HCT116 (cell line): ENCODE measurements around the gene FPR1. TPM values are rescaled to one million over a fixed set of nuclear protein-coding genes. Genes with fewer than 3 reads are reported as not detected.

Source experiments
- ATAC-seq: fragments of 200-7000 bp; cut with Tn5 transposase; 2 replicates; pipeline ENCODE4 v1.9.1; 2020; ENCODE audit warnings: mild to moderate bottlenecking, moderate library complexity
- BruUV-seq: library from RNA; stranded (reverse); fragments of 400-500 nt; replicated peaks from 2 replicates; lab custom pipeline; 2021; lab: Mats Ljungman, UMichigan
- CTCF ChIA-PET: fragments of 300-600 bp; sonication (Branson Sonifier 250); formaldehyde crosslinking; loops from one replicate; lab custom pipeline; 2021; ENCODE audit warnings: antibody characterized with exemption; lab: Charles Lee
- POLR2A ChIA-PET: fragments of 300-600, 350-600 bp; sonication (Branson Sonifier 250); formaldehyde crosslinking; loops from one replicate; lab custom pipeline; 2021; ENCODE audit warnings: antibody characterized with exemption; lab: Charles Lee
- RAD21 ChIA-PET, 2 experiments: fragments of 300-600 bp; sonication (Branson Sonifier 250); formaldehyde crosslinking; loops; one replicate each; lab custom pipeline; 2023; ENCODE audit warnings: low total read pairs in 2 of 2; ENCODE audit not compliant: uncharacterized antibody in 2 of 2, unreplicated experiment in 2 of 2, low non-redundant PET in 1 of 2; lab: Charles Lee
- DNase-seq: peaks from one replicate; pipeline ENCODE4 v3.0.0-alpha.2; 2010; ENCODE audit warnings: low read depth, low spot score
- H2AFZ ChIP-seq: fragments of 200-600 bp; shearing (Covaris generic), sonication (generic); 2 replicates; pipeline ENCODE4 v1.6.1; 2017; ENCODE audit warnings: low read depth, mixed run types, mixed read lengths, antibody characterized with exemption, low read length; ENCODE audit not compliant: poor library complexity, severe bottlenecking
- H3K27ac ChIP-seq: 2 replicates; pipeline ENCODE4 v1.5.1; 2012; ENCODE audit warnings: low read depth, low read length
- H3K27me3 ChIP-seq: fragments of 200-600 bp; sonication (generic); 2 replicates; pipeline ENCODE4 v1.6.1; 2016; ENCODE audit warnings: mixed run types, low read length, mixed read lengths; ENCODE audit not compliant: insufficient read depth
- H3K36me3 ChIP-seq, 2 experiments: fragments of 200-500 bp in 1 of 2; fragments of 200-600 bp in 1 of 2; sonication (Bioruptor generic) in 1 of 2; sonication (generic) in 1 of 2; 2 replicates each; pipeline versions ENCODE4 v1.5.1 to v1.6.1; 2014 to 2016; ENCODE audit warnings: low read length in 2 of 2, inconsistent platforms in 1 of 2, mixed read lengths in 1 of 2, mixed run types in 1 of 2; ENCODE audit not compliant: insufficient read depth in 2 of 2, control insufficient read depth in 1 of 2
- H3K4me1 ChIP-seq, 2 experiments: fragments of 200-600 bp in 1 of 2; sonication (generic) in 1 of 2; 2 replicates each; pipeline versions ENCODE4 v1.5.1 to v1.6.1; 2012 to 2017; ENCODE audit warnings: low read length in 2 of 2, inconsistent platforms in 1 of 2, mild to moderate bottlenecking in 1 of 2, mixed read lengths in 1 of 2, mixed run types in 1 of 2, moderate library complexity in 1 of 2; ENCODE audit not compliant: insufficient read depth in 2 of 2, control insufficient read depth in 1 of 2
- H3K4me2 ChIP-seq: fragments of 200-600 bp; sonication (generic); 2 replicates; pipeline ENCODE4 v1.6.1; 2017; ENCODE audit warnings: mixed run types, low read length, mixed read lengths
- H3K4me3 ChIP-seq, 2 experiments: fragments of 200-600 bp in 1 of 2; sonication (generic) in 1 of 2; replicated peaks in 1 of 2; 2 replicates each; pipeline ENCODE4 v1.5.1; 2011 to 2016; ENCODE audit warnings: low read length in 2 of 2, control low read depth in 1 of 2, low read depth in 1 of 2, mild to moderate bottlenecking in 1 of 2, mixed read lengths in 1 of 2, mixed run types in 1 of 2
- H3K79me2 ChIP-seq: fragments of 200-600 bp; sonication (generic); 2 replicates; pipeline ENCODE4 v1.6.1; 2017; ENCODE audit warnings: mild to moderate bottlenecking, mixed run types, low read length, moderate library complexity, mixed read lengths; ENCODE audit not compliant: insufficient read depth
- H3K9ac ChIP-seq: fragments of 200-600 bp; sonication (generic); 2 replicates; pipeline ENCODE4 v1.6.1; 2016; ENCODE audit warnings: low read length, mixed read lengths
- H3K9me2 ChIP-seq: fragments of 200-600 bp; sonication (generic), shearing (Covaris generic); 2 replicates; pipeline ENCODE4 v1.6.1; 2017; ENCODE audit warnings: mixed run types, mild to moderate bottlenecking, moderate library complexity; ENCODE audit not compliant: insufficient read depth
- H3K9me3 ChIP-seq, 2 experiments: fragments of 200-500 bp in 1 of 2; fragments of 200-600 bp in 1 of 2; sonication (Bioruptor generic) in 1 of 2; sonication (generic) in 1 of 2; 2 replicates each; pipeline ENCODE4 v1.6.1; 2014 to 2017; ENCODE audit warnings: low read length in 2 of 2, mixed read lengths in 2 of 2, inconsistent platforms in 1 of 2, low read depth in 1 of 2, mild to moderate bottlenecking in 1 of 2, mixed run types in 1 of 2, moderate library complexity in 1 of 2; ENCODE audit not compliant: control insufficient read depth in 1 of 2, insufficient read depth in 1 of 2
- H4K20me1 ChIP-seq: fragments of 200-600 bp; sonication (generic), shearing (Covaris generic); 2 replicates; pipeline ENCODE4 v1.6.1; 2017; ENCODE audit warnings: mixed run types, mild to moderate bottlenecking, moderate library complexity; ENCODE audit not compliant: insufficient read depth
- CBX3 ChIP-seq: IDR thresholded peaks from 2 replicates; pipeline ENCODE4 v1.6.1; 2012; ENCODE audit warnings: low read depth
- EZH2phosphoT487 ChIP-seq: fragments of 200-600 bp; IDR thresholded peaks from 2 replicates; pipeline ENCODE4 v1.6.1; 2018; ENCODE audit warnings: antibody characterized with exemption, borderline replicate concordance
- FOSL1 ChIP-seq: IDR thresholded peaks from 2 replicates; pipeline ENCODE4 v1.6.1; 2012; ENCODE audit warnings: low read depth
- JUND ChIP-seq: IDR thresholded peaks from 2 replicates; pipeline ENCODE4 v1.6.1; 2012
- POLR2AphosphoS5 ChIP-seq: IDR thresholded peaks from 2 replicates; pipeline ENCODE4 v1.6.1; 2011; ENCODE audit warnings: mild to moderate bottlenecking, low read depth, low read length, moderate library complexity
- SIN3A ChIP-seq: IDR thresholded peaks from 2 replicates; pipeline ENCODE4 v1.6.1; 2012; ENCODE audit warnings: low read depth
- TCF7L2 ChIP-seq: IDR thresholded peaks from 2 replicates; pipeline ENCODE4 v1.7.0; 2011; ENCODE audit warnings: borderline replicate concordance, inconsistent platforms; ENCODE audit not compliant: insufficient read depth, insufficient read length; ENCODE audit errors: extremely low read depth
- ZFX ChIP-seq: fragments of 450-650 bp; IDR thresholded peaks from 2 replicates; pipeline ENCODE4 v1.6.1; 2017
- intact Hi-C: fragments of 100-400 bp; cut with micrococcal nuclease; formaldehyde crosslinking; loops from 2 replicates; pipeline ENCODE4 v1.10.0; 2022
- total RNA-seq: library from RNA; stranded (reverse); gene quantifications from one replicate; pipeline ENCODE4 v1.2.1, GENCODE V29; 2021; ENCODE audit not compliant: unreplicated experiment
- TF ChIP-seq, protein P1 (sequence below), 3 experiments: fragments of 200-600 bp in 1 of 3; sonication (generic) in 1 of 3; IDR thresholded peaks in 2 of 3; conservative IDR thresholded peaks in 1 of 3; 2 replicates each; pipeline ENCODE4 v1.5.1; 2012 to 2017; ENCODE audit warnings: low read depth in 2 of 3, low read length in 2 of 3, antibody characterized with exemption in 1 of 3, borderline replicate concordance in 1 of 3, control low read depth in 1 of 3, mild to moderate bottlenecking in 1 of 3, mixed read lengths in 1 of 3, mixed run types in 1 of 3, moderate library complexity in 1 of 3; ENCODE audit not compliant: insufficient read depth in 1 of 3
- TF ChIP-seq, protein P2 (sequence below): IDR thresholded peaks from 2 replicates; pipeline ENCODE4 v1.6.1; 2012

The FPR1 gene
- total RNA-seq, 1 experiment from 2014 or later: not detected

DNA sequence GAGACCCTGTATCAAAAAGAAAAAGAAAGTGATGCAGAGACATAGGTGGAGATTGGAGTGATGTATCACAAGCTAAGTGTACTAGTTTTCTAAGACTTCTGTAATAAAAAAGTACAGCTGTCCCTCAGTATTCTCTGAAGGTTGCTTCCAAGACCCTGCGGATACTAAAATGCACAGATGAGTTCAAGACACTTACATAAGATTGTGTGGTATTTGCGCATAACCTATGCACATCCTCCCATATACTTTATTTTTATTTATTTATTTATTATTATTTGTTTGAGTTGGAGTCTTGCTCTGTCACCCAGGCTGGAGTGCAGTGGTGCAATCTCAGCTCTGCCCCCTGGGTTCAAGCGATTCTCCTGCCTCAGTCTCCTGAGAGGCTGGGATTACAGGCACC, 14.3 kb downstream of the FPR1 start:
- DNase-seq (no peak), ATAC-seq (no peak)
- BruUV-seq: no TSS peak
- ChIA-PET RAD21 (no interaction called here), CTCF (no interaction called here), POLR2A (no interaction called here)
- Histone ChIP-seq H3K36me3 (no peaks in the 10 kb centered on the region), H3K9me3 (no peaks in the 10 kb centered on the region), H3K4me2 (no peak overlapping the region), H4K20me1 (no peaks in the 10 kb centered on the region), H3K79me2 (no peaks in the 10 kb centered on the region), H3K4me3 (no peak overlapping the region), H3K4me1 (no peaks in the 10 kb centered on the region), H3K9ac (no peak overlapping the region), H3K9me2 (no peaks in the 10 kb centered on the region), H3K27ac (no peak overlapping the region), H2AFZ (no peak overlapping the region), H3K27me3 (no peaks in the 10 kb centered on the region)
- TF ChIP-seq POLR2AphosphoS5: no peak
- TF ChIP-seq SIN3A: no peak
- TF ChIP-seq, protein P1, sequence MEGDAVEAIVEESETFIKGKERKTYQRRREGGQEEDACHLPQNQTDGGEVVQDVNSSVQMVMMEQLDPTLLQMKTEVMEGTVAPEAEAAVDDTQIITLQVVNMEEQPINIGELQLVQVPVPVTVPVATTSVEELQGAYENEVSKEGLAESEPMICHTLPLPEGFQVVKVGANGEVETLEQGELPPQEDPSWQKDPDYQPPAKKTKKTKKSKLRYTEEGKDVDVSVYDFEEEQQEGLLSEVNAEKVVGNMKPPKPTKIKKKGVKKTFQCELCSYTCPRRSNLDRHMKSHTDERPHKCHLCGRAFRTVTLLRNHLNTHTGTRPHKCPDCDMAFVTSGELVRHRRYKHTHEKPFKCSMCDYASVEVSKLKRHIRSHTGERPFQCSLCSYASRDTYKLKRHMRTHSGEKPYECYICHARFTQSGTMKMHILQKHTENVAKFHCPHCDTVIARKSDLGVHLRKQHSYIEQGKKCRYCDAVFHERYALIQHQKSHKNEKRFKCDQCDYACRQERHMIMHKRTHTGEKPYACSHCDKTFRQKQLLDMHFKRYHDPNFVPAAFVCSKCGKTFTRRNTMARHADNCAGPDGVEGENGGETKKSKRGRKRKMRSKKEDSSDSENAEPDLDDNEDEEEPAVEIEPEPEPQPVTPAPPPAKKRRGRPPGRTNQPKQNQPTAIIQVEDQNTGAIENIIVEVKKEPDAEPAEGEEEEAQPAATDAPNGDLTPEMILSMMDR (IDR thresholded peaks at IDR 0.05 in 2 of 3, conservative IDR thresholded peaks at IDR 0.05 in 1 of 3; ENCODE audit: borderline replicate concordance in 1 of 3, insufficient read depth in 1 of 3, low read depth in 2 of 3, low read length in 2 of 3): no peak
- TF ChIP-seq CBX3: no peak
- TF ChIP-seq, protein P2, sequence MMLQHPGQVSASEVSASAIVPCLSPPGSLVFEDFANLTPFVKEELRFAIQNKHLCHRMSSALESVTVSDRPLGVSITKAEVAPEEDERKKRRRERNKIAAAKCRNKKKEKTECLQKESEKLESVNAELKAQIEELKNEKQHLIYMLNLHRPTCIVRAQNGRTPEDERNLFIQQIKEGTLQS: no peak
- no peak for TF ChIP-seq TCF7L2
- intact Hi-C loops: no loop called here

DNA sequence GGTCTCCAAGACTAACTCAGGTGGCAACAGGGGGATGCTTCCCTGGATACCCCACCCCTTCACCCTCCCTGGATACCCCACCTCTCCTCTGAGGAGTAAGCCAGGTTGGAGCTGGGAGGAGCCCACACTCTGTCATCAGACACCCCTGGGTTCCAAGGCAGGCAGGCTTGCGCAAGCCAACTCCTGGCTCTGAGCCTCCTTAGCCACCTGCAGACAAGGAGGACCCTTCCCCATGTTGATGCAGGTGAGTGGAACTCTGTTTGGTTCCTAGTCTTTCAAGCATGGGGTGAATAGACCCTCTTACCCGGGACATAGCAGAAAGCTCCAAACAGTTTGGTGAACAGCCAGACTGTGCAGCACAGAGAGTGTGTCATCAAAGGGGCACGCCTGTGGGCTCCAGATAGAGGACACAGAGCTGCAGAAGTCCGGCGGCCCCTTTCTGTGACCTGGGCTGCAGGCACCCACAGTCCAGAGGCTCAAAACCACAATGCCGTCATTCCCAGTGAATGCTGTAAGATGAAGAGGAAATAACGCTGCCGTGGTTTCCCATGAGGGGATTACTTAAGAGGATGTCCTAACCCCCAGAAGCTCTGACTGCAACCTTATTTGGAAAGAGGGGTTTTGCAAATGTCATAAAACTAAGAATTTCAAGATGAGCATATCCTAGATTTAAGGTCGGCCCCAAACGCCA, 15.8 kb downstream of the FPR1 start:
- Histone ChIP-seq H3K9me3 (no peaks in the 10 kb centered on the region), H3K27ac (no peak overlapping the region), H3K27me3 (no peaks in the 10 kb centered on the region), H4K20me1 (no peaks in the 10 kb centered on the region), H3K4me3 (no peak overlapping the region), H3K79me2 (no peaks in the 10 kb centered on the region), H3K36me3 (no peaks in the 10 kb centered on the region), H3K9ac (no peak overlapping the region), H2AFZ (no peak overlapping the region), H3K4me1 (no peaks in the 10 kb centered on the region), H3K9me2 (no peaks in the 10 kb centered on the region), H3K4me2 (no peak overlapping the region)
- ChIA-PET RAD21 (no interaction called here), CTCF (no interaction called here), POLR2A (no interaction called here)
- ATAC-seq (no peak), DNase-seq (no peak)
- BruUV-seq: no TSS peak
- intact Hi-C loops: no loop called here
- TF ChIP-seq ZFX (no peak), SIN3A (no peak), FOSL1 (no peak), JUND (no peak), EZH2phosphoT487 (no peak)
